Pons (tissue), 1 donor: ENCODE results near the gene VPS33B.
A peak's percentile ranks its signal among the peaks of the same experiment; 100 is the strongest.
"Not testable (repeated sequence)": the region's sequence is repeated elsewhere in the genome, so short reads cannot be mapped to it uniquely, and the experiment has no call there.

Experiments used
- DNase-seq: peaks from one replicate; pipeline ENCODE4 v3.0.0-alpha.2; 2016; ENCODE audit warnings: low spot score

Gene VPS33B

DNA sequence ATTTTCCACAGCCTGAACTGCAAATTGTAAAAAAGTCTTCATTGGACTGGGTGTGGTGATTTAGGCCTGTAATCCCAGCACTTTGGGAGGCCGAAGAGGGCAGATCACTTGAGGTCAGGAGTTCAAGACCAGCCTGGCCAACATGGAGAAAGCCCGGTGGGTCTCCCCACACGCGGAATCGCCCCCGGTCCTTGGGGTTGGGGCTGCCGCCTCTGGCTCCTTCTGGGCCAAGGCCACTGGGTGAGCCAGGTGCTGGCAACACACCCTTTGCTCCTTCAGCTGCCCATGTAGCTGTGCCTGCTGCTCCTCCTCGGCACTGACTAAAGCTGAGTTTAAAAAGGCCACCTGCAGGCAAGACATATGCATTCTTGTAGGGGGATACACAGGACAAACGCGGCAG, 9.4 kb upstream of the VPS33B start:
- no peak for DNase-seq

DNA sequence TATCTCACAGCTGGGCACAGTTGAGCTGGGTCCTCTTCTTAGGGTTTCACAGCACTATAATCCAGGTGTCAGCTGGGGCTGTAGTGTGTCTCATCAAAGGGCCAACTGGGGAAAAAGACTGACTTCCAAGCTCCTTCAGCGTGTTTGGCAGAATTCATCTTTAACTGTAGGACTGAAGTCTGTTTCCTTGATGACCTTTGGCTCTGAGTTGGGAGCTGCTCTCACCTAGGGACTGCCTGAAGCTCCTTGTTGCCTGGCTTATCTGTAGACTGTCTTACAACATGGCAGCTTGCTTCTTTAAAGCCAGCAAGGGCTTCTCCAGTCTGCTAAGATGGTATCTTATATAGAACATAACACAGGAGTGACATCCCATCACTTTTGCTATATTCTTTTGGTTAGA, 5.3 kb upstream of the VPS33B start:
- DNase-seq: no peak

DNA sequence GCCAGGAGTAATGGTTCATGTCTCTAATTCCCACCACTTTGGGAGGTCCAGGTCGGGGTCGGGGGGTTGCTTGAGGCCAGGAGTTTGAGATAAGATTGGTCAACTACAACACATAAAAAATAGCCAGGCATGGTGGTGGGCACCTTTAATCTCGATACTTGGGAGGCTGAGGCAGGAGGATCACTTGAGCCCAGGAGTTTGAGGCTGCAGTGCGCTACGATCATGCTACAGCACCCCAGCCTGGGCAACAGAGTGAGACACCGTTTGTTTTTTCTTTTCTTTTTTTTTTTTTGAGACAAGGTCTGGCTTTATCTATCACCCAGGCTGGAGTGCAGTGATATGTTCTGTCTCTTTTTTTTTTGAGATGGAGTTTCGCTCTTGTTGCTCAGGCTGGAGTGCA, 1.3 kb upstream of the VPS33B start:
- DNase-seq: no peak

DNA sequence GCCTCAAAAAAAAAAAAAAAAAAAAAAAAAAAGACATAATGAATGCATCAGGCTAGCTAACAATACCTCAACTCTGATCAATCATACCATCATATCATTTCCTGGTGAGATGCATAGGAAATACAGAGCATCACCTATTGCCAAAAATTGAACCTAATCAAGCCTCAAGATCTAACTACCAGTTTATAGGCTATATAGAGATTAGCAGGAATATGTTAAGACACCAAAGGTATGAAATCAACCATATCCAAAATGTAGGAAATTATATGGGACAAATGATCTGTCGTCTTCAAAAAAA, 387 bp upstream of the VPS33B start:
- peak; percentile 45 for DNase-seq

DNA sequence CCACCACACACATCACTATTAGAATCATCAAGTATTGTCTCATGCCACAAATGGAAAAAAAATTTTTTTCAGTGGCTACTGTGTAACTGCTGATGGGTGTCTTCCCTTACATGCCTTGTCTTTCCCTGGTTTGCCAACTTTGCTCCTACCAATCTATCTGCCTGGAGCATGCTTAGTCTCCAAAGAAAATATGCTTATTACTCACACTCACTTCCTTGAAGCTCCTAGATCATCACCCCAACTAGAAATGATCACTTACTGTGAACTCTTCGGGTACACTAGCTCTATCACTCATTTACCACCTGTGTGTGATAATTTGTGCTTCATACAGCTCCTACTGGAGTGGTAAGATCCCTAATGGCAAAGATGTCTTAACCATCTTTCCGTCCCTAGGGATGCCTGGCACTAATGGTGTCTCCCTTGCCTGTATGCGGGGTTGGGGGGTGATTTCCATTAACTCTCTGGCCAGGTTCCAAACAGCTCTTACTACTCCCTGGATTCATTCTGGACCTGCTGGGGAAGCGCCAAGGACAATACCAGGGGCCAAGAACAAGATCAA, 799 bp downstream of the VPS33B start:
- DNase-seq: peak; percentile 28

DNA sequence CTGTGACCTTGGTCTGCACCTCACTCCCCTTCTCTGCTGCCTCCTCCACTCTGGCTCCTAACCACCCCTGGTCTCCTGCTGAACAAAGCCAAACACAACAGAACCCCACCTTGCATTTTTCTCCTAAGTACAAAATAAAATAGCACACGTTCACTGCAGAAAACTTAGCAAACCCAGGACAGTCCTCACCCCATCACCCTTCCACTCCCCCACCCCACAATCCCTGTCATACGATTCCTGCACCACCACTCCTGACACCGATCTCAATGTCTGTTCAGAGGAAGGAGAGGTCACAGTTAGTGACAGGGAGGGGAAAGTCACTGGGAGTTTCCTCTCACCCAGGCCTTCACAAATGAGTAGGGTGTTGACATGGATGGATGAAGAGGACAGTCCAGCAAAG, 4.2 kb downstream of the VPS33B start:
- no peak for DNase-seq

DNA sequence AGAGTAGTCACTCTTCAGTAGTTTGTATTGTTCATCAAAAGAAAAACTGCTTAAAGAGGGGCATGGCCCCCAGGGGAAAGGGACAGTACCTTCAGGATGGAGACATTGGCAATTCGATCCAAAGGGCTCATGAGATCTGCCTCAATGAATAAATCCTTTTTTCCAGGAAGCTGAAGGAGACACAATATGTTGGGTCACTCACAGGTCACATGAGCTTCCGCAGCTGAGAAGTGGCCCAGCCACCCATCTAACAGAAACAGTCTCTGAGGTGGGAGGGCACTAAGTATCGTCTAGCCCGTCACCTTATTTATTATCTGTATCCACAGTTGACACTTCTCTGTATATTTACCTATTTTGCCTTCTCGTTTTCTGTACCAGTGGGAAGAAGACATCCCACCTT, 4.7 kb downstream of the VPS33B start:
- DNase-seq: no peak

DNA sequence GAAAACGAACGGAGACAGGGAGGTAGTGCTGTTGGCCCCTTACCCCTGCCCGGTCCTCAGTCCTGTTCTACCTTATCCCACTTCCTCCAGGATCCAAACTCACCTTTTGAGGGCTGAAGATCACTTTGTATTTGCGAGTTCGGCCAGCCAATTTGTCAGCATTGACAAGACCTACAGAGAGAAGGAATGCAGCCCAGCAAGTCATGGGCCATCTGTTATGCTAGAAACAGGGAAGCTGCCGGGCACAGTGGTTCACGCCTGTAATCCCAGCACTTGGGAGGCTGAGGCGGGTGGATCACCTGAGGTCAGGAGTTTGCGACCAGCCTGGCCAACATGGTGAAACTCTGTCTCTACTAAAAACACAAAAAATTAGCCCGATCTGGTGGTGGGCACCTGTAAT, 8.7 kb downstream of the VPS33B start:
- DNase-seq: not testable (repeated sequence)

DNA sequence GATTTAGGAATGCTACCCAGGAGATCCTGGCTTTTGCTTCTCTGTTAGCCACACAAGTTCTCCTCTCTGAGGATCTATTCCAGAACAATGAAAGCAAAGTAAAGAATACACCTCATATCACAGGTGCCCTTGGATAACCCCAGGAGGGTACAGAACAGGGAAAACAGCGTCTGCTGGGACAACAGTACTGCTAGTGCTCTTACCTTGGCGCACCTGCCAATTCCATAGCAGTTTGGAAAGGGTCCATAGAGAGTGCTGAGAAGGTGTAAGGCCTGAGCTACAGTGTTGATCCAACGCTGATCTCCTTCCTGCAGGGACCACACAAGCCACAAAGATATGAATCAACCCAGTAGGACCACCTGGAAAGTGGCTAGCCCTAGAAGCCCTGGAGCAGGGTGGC, 15.1 kb downstream of the VPS33B start:
- DNase-seq: no peak

DNA sequence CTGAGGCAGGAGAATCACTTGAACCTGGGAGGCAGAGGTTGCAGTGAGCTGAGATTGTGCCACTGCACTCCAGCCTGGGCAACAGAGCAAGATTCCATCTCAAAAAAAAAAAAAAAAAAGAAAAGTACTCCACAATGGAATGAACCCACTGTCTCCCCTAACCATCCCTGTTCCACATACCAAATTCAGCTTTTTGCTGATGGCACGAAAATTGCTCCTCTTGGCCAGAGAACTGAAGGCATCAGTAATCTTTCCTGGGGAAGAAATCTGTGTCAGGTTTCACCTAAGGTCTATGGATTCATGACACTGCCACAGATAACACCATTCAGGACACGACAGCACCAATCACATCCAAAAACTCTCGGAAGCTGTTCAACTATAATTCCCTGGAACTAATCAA, 21.2 kb downstream of the VPS33B start:
- DNase-seq: no peak

DNA sequence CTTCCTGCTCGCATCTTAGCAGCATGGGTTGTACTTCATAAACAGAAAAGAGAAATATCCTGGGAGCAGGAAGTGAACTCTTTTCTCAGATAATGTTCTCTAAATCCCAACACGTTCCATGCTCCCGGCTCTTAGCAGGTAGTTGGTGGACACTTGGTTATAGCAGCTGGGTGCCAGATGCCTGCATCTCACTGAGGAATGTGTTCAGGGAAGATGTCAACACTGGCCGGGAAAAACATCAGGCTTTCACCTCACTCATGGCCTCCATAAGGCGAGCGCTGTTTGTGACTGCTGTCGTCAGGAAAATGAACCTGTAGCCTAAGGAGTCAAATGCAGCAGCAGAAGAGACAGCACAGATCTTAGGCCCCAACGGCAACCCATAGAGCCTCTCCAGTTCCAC, 23.7 kb downstream of the VPS33B start:
- DNase-seq: no peak

DNA sequence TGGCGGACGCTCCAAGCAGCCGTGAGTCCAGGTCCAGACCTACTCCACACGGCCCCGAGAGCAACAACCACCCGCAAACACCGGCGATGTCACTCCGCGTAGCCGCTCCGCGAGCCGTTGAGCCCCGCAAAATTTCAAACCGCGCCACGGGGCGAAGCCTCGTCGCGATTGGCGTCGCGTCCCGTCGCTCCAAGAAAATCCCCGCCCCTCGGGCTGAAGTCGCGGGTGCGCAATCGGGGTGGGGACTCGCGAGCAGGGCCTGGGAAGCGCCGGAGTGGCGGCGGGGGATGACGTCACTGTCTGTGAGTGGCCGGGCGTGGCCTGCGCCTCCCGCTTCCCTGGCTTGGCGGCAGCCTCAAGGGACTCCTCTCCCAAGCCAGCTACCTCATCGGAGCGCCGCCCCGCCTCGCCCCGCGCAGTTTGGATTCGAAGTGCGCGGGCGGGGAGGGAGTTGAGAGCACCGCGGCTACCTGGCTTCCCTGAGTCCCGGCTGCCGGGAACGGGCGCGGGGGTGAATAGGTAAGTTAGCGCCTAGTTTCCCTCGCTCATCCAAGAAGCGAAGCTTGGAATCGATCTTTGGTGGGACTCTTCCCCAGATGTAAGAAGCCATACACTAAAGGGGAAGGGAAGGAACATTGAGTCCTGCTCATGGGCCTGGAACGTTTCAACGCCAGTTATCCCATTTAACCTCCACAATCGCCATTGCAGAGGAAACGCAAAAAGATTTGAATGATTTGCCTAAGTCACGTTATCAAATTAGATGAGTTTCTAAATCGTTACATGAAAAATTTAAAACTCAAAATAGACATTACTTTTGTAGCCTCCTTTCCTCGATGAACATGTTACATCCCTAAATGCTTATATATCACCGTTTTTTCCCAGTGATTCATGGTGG, 27.7 kb downstream of the VPS33B start, which contains the start of gene PRC1:
Gene PRC1, minus strand, starts transcription at position 119 of the 895 bp plus-strand sequence. Its CDS starts 118 bp downstream, at position 1.
- peak; percentile 93 for DNase-seq

DNA sequence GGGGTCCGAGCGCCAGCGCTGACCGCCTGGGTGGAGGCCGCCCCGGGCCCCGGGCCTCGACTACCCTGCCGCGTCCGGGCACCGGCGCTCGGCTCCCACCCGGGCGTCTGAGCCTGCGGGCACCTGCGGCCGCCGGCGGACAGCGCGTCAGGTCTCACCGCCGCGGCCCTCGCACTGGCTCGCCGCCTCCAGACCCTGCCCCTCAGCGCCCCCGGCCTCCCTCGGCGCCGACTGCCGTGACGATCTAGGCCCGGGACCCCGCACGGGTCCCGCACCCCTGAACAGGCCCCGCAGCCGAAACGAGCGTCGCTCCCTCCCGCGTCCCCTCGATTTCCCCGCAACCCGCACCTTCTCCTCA, 28.4 kb downstream of the VPS33B start:
- DNase-seq: no peak

DNA sequence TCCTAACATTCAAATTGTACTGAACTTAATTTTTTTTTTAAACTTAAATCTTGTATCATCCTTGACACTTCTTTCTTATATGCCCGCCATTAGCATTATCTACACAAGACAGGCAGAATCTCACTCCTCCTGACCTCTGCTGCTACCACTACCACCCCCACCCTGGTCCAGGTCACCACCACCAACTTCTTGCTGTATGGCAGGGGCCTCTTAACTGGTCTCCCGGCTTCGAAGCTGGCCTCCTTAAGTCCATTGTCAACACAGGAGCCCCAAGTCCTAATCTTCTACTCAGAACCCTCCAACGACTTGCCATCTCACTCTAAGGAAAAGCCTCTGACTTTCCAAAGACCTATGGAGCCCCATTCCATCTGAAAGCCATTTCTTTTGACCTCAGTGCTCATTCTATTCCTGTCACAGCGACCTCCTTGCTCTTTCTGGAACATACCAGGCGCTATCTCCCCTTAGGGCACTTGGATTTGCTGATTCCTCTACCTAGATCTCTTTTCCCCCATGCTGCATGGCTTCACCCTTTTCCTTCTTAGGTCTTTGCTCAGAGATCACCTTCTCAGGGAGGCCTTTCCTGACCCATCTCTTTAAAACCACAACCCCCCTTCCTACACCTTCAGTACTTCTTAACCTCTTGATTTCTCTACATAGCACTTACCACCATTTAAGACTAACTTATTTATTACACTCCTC, 30.7 kb downstream of the VPS33B start:
- no peak for DNase-seq

DNA sequence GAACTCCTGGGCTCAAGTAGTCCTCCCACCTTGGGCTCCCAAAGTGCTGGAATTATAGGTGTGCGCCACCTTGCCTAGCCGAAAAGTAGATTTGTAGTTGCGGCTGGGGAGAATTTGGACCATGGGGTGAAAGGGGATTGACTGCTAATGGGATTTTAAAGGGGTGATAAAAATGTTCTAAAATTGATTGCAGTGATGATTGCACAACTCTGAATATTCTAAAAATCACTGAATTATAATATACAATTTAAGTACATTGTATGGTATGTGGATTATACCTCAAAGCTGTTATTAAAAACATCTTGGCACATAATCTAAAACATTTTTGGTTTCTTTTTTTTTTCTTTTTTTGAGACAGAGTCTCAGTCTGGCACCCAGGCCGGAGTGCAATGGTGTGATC, 31.9 kb downstream of the VPS33B start:
- no peak for DNase-seq

DNA sequence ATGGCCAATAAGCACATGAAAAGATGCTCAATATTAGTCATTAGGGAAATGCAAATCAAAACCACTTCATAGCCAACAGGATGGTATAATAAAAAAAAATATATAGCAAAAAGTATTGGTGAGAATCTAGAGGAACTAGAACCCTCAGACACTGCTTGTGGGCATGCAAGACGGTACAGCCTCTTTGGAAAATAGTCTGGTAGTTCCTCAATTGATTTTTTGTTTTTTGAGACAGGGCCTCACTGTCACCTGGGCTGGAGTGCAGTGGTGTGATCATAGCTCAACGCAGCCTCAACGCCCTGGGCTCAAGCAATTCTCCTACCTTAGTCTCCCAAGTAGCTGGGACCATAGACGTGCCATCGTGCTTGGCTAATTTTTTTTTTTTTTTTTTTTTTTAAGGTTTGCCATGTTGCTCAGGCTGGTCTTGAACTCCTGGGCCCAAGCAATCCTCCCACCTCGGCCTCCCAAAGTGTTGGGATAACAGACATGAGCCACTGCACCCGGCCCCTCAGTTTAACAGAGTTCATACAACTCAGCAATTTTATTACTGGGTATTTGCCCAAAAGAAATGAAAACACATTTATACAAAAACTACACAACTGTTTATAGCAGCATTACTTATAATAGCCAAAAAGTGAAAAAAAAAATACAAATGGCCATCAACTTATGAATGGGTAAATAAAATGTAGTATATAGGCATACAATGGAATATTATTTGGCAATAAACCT, 33.2 kb downstream of the VPS33B start:
- DNase-seq: no peak

DNA sequence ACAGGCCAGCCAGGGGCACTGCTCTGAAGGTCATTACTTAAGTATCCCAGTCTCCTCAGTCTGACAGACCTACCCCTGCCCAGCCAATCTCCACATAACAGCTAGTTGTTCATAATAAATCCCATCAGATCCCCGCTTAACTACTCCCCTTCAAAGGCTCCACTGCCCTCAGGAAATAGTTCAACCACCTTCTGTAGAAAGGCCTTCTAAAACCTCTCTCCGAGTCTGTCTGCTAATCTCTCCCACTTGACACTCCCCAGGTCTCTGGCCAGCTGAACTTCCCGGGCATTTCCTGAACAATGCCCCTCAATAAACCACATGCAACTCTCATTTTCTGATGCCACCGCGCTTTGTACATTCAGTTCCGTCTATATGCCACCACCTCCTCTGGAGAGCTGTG, 34.1 kb downstream of the VPS33B start:
- no peak for DNase-seq

DNA sequence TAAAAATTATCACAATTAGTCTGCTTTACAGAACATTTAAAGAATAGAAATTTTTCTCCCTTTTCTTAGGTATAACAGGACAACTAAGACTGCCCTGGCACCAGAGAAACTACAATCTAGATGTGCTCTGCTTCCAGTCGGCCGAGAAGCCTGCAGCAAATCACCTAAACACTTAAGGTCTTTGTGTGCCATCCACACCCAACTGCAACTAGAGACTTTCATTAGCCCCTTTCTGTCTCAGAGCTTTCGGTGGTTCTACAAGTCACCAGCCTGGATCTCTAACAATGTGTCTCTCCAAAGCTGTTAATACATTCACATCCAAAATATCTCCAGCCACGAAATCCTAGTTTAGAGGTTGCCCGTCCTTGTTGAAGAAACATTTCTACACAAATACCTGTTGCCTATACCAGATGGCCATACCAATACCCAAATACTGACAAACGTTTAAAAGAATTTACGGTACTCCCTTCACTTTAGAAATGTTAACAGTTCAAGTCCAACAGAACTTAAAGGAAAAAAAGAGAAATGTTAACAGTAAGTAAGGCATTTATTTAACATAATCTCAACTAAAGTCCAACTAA, 34.7 kb downstream of the VPS33B start:
- DNase-seq: no peak

DNA sequence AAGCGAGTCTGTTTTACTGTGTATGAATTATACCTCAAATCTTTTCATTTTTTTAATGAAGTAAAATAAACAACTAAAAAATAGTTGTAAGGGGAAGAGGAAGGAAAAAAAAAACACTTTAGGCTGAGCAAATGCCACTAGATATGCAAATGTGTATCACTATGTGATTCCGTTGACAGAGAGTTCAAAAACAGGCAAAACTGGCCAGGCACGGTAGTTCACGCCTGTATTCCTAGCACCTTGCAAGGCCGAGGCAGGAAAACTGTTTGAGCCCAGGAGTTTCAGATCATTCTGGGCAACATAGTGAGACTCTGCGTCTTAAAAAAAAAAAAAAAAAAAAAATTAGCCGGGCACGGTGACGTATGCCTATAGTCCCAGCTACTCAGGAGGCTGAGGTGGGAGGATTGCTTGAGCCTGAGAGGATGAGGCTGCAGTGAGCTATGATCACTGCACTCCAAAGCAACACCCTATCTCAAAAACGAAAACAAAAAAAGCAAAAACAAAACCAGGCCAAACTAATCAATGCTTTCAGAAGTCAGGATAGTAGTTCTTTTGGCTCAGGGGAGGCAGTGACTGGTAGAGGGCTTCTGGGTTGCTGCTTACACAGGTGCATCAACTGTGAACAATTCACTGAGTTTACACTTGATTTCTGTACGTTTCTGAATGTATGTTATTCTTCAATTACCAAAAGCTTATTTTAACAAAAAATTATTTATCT, 35.4 kb downstream of the VPS33B start:
- no peak for DNase-seq

DNA sequence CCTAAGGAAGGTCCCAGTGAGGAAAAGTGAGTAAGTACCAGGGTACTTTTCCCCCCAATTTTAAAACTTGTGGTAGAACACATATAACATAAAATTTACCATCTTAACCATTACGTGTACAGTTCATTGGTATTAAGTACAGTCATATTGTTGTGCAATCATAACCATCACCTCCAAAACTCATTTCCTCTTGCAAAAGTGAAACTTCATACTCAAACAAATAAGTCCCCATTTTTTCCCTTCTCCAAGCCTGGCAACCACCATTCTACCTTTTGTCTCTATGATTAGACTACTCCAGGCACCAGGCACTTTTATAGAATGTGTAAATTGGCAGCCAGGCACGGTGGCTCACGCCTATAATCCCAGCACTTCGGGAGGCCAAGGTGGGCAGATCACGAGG, 40.3 kb downstream of the VPS33B start:
- DNase-seq: no peak

DNA sequence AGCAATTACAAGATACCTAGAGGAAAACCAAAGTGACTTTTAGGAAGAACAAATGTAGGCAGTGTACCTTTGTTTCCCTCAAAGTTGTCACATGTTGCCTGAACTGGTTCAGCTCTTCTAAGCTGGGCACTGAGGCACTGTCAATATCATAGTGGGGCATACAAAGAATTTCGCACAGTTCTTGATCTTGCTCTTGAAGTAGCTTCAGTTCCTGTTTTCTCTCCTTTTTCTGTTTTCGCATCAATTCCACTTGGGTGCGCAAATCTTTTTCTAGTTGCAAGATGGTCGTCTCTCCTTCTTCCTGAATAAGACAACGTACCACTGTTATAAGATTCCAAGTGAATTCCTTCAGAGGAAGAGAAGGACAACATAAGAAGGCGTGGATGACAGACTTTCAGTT, 40.7 kb downstream of the VPS33B start:
- no peak for DNase-seq

DNA sequence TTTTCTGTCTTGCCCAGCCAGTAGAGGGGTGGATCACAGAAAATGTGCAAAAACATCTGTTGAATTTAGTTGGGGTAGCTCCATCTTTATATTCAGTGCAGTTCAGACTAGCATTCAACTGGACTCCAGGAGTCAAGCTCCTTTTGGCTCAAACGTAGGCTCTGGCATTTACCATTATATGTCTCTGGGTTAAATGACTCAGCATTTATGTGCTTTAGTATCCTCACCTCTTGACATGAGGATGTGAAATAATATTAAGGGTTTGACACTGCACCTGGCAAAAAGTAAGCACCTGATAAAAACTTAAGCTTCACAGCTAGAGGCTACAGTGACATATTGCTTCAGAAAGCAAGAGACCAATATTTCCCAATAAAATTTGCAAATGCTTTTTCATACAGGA, 42.8 kb downstream of the VPS33B start:
- no peak for DNase-seq
